Progenitor cell of endocrine pancreas (in vitro differentiated cells): ENCODE measurements around the gene STIM1. TPM values are rescaled to one million over a fixed set of nuclear protein-coding genes. Genes with fewer than 3 reads are reported as not detected.

ENCODE experiments used
- DNase-seq: peaks from one replicate; pipeline ENCODE4 v3.0.0; 2021; ENCODE audit warnings: low spot score; ENCODE audit not compliant: unreplicated experiment
- H3K27ac Mint-ChIP-seq: 2 replicates; pipeline ENCODE4 v1.8.0; 2021; ENCODE audit warnings: mild to moderate bottlenecking, moderate library complexity, mixed read lengths
- H3K27me3 Mint-ChIP-seq: 2 replicates; pipeline ENCODE4 v1.8.0; 2021; ENCODE audit warnings: mixed read lengths
- H3K36me3 Mint-ChIP-seq: 2 replicates; pipeline ENCODE4 v1.8.0; 2022; ENCODE audit warnings: mixed read lengths; ENCODE audit not compliant: insufficient read depth
- H3K4me1 Mint-ChIP-seq: 2 replicates; pipeline ENCODE4 v1.8.0; 2021; ENCODE audit warnings: low read depth, mixed read lengths
- H3K4me3 Mint-ChIP-seq: 2 replicates; pipeline ENCODE4 v1.8.0; 2021; ENCODE audit warnings: low read depth, mild to moderate bottlenecking, moderate library complexity, mixed read lengths
- H3K9me3 Mint-ChIP-seq: 2 replicates; pipeline ENCODE4 v1.8.0; 2021; ENCODE audit warnings: low read depth, mixed read lengths
- CTCF ChIP-seq: fragments of 200-600 bp; sonication (generic); IDR thresholded peaks from one replicate; pipeline ENCODE4 v1.5.0; 2021; ENCODE audit warnings: antibody characterized with exemption, mild to moderate bottlenecking; ENCODE audit not compliant: unreplicated experiment
- total RNA-seq: library from RNA; stranded (reverse); gene quantifications from 2 replicates; pipeline ENCODE4 v1.2.1, GENCODE V29; 2021

STIM1 gene
- total RNA-seq, 1 donor from 2014 or later = 27.2 TPM

DNA sequence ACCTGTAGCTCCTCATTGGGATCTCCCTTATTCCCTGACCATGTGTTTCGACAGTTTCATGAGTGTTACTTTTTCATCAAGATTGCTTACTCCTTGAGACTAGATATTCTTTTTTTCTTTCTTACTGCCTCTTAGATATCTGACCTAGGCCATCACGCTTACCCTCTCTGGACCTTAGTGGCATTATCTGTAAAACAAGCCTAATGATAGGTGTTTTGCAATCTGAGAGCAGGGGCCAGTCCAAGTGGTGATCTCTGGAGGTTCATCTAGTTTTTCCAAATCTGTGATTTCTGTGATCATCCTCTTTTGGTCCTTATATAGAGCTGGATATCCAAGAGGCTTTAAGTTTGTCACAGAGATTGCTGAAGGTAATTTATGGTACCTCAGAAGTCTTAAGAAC lies 34.5 kb downstream of the STIM1 start:
- H3K4me1 Mint-ChIP-seq = no peaks in the 10 kb centered on the region
- H3K4me3 Mint-ChIP-seq = no peak overlapping the region
- no peaks in the 10 kb centered on the region for H3K27me3 Mint-ChIP-seq
- no peaks in the 10 kb centered on the region for H3K9me3 Mint-ChIP-seq
- DNase-seq = no peak
- no peaks in the 10 kb centered on the region for H3K36me3 Mint-ChIP-seq
- no peak overlapping the region for H3K27ac Mint-ChIP-seq
- TF ChIP-seq CTCF = no peak

- Mint-ChIP-seq H3K27me3 (no peaks in the 10 kb centered on the region), H3K27ac (no peak overlapping the region), H3K4me1 (no peaks in the 10 kb centered on the region), H3K36me3 (no peaks in the 10 kb centered on the region), H3K9me3 (no peaks in the 10 kb centered on the region), H3K4me3 (no peak overlapping the region)
- DNase-seq = no peak
- no peak for TF ChIP-seq CTCF
Observed at GRCh38 chr11:3890806-3891205, 35.3 kb downstream of the STIM1 start.

- Mint-ChIP-seq H3K36me3 (no peaks in the 10 kb centered on the region), H3K4me3 (no peak overlapping the region), H3K9me3 (no peaks in the 10 kb centered on the region), H3K4me1 (no peaks in the 10 kb centered on the region), H3K27me3 (no peaks in the 10 kb centered on the region), H3K27ac (peak overlapping the region; percentile 20)
- TF ChIP-seq CTCF = no peak
- DNase-seq = no peak
Observed at GRCh38 chr11:3891751-3892150, 36.3 kb downstream of the STIM1 start.

GRCh38 chr11:3892156-3892555 lies 36.7 kb downstream of the STIM1 start:
- TF ChIP-seq CTCF = no peak

GRCh38 chr11:3893311-3893710 lies 37.8 kb downstream of the STIM1 start:
- no peak for DNase-seq
- Mint-ChIP-seq H3K4me1 (no peaks in the 10 kb centered on the region), H3K27ac (no peak overlapping the region), H3K9me3 (no peaks in the 10 kb centered on the region), H3K36me3 (no peaks in the 10 kb centered on the region), H3K27me3 (no peaks in the 10 kb centered on the region), H3K4me3 (no peak overlapping the region)
- no peak for TF ChIP-seq CTCF

More at GRCh38 chr11:3892156-3892555, 36.7 kb downstream of the STIM1 start:
- H3K27me3 Mint-ChIP-seq = no peaks in the 10 kb centered on the region
- no peak overlapping the region for H3K27ac Mint-ChIP-seq
- H3K9me3 Mint-ChIP-seq = no peaks in the 10 kb centered on the region
- no peak overlapping the region for H3K4me3 Mint-ChIP-seq
- no peak for DNase-seq
- no peaks in the 10 kb centered on the region for H3K36me3 Mint-ChIP-seq
- H3K4me1 Mint-ChIP-seq = no peaks in the 10 kb centered on the region
